ENCODE data around the gene ARHGAP45.

The ARHGAP45 gene

GRCh38 chr19:1087813-1088415 lies 20.9 kb downstream of the ARHGAP45 start:
- no peak for DNase-seq

GRCh38 chr19:1088416-1089010 lies 21.5 kb downstream of the ARHGAP45 start:
- DNase-seq, result no peak

- DNase-seq, result no peak
Observed at GRCh38 chr19:1089126-1089771, 22.3 kb downstream of the ARHGAP45 start.

- no peak for DNase-seq
Observed at GRCh38 chr19:1089891-1090290, 22.9 kb downstream of the ARHGAP45 start.

GRCh38 chr19:1090731-1091543 lies 24.0 kb downstream of the ARHGAP45 start:
- no peak for DNase-seq

GRCh38 chr19:1091544-1092175 lies 24.7 kb downstream of the ARHGAP45 start:
- DNase-seq, result no peak

- no peak for DNase-seq
Observed at GRCh38 chr19:1093330-1093729, 26.4 kb downstream of the ARHGAP45 start.

- no peak for DNase-seq
Observed at GRCh38 chr19:1093811-1094553, 27.0 kb downstream of the ARHGAP45 start.

- DNase-seq, result no peak
Observed at GRCh38 chr19:1094655-1094977, 27.6 kb downstream of the ARHGAP45 start.

GRCh38 chr19:1094978-1095701 lies 28.2 kb downstream of the ARHGAP45 start, which contains the start of gene POLR2E:
Gene POLR2E, minus strand, starts transcription at chr19:1095375. Its CDS starts 60 bp downstream, at chr19:1095315.
- peak; percentile 97 for DNase-seq

- DNase-seq, result no peak
Observed at GRCh38 chr19:1097810-1098176, 30.8 kb downstream of the ARHGAP45 start.

GRCh38 chr19:1098177-1099051 lies 31.4 kb downstream of the ARHGAP45 start:
- no peak for DNase-seq

GRCh38 chr19:1101337-1101698 lies 34.4 kb downstream of the ARHGAP45 start:
- no peak for DNase-seq

- DNase-seq, result no peak
Observed at GRCh38 chr19:1102407-1103131, 35.6 kb downstream of the ARHGAP45 start.

- DNase-seq, result no peak
Observed at GRCh38 chr19:1103132-1103707, 36.3 kb downstream of the ARHGAP45 start.

GRCh38 chr19:1103708-1104310 lies 36.8 kb downstream of the ARHGAP45 start, which contains the start of gene GPX4:
Gene GPX4, plus strand, starts transcription at chr19:1103994. Its CDS starts 50 bp downstream, at chr19:1104044.
- peak; percentile 99 for DNase-seq

- DNase-seq, result peak; percentile 64
Observed at GRCh38 chr19:1104311-1105007, 37.5 kb downstream of the ARHGAP45 start.

Measured in NCI-H2171 (cell line).